HepG2 (cell line): ENCODE measurements around the gene FCHSD1. TPM values are rescaled to one million over a fixed set of nuclear protein-coding genes. Genes with fewer than 3 reads are reported as not detected.

Experiments
- ATAC-seq: fragments of 200-7000 bp; cut with Tn5 transposase; 3 replicates; pipeline ENCODE4 v1.9.1; 2020; ENCODE audit warnings: mild to moderate bottlenecking, moderate library complexity
- BruUV-seq: library from RNA; stranded (reverse); fragments of 400-500 nt; replicated peaks from 2 replicates; lab custom pipeline; 2021; lab: Mats Ljungman, UMichigan
- CTCF ChIA-PET: fragments of 300-600 bp; formaldehyde crosslinking; extraction: SDS; loops from one replicate; lab custom pipeline; 2021; ENCODE audit warnings: low total read pairs, inconsistent platforms, low intra/inter-chr PET ratio; lab: Yijun Ruan, JAX
- POLR2A ChIA-PET: fragments of 350-600 bp; sonication (Branson Sonifier 250); formaldehyde crosslinking; loops from one replicate; lab custom pipeline; 2020; ENCODE audit warnings: antibody characterized with exemption, inconsistent platforms; lab: Yijun Ruan, JAX
- DNase-seq: peaks from one replicate; pipeline ENCODE4 v3.0.0-alpha.2; 2015; ENCODE audit warnings: low spot score
- FAIRE-seq: peaks from 3 replicates; lab custom pipeline; 2011; peaks lifted over from hg19 to GRCh38; lab: Jason Lieb, UNC
- H2AFZ ChIP-seq: one replicate; pipeline ENCODE4 v1.6.1; 2011; ENCODE audit warnings: low read length, inconsistent platforms
- H3K27ac ChIP-seq: fragments of 300-600 bp; 3 replicates; pipeline ENCODE4 v1.8.0; 2011; ENCODE audit warnings: mixed run types, mild to moderate bottlenecking, mixed read lengths, low read length, inconsistent platforms; ENCODE audit not compliant: insufficient read depth; ENCODE audit errors: extremely low read length
- H3K27me3 ChIP-seq, 2 experiments: fragments of 200-600 bp in 1 of 2; 2 replicates in 1 of 2; 3 replicates in 1 of 2; pipeline versions ENCODE4 v1.6.0 to v1.8.0; 2011; ENCODE audit warnings: low read length in 2 of 2, mild to moderate bottlenecking in 2 of 2, moderate library complexity in 2 of 2, inconsistent platforms in 1 of 2; ENCODE audit not compliant: insufficient read depth in 2 of 2, control insufficient read depth in 1 of 2
- H3K36me3 ChIP-seq, 2 experiments: fragments of 200-600 bp in 1 of 2; replicated peaks in 1 of 2; 2 replicates in 1 of 2; 3 replicates in 1 of 2; pipeline versions ENCODE4 v1.5.1 to v1.8.0; 2011; ENCODE audit warnings: low read length in 2 of 2, inconsistent platforms in 1 of 2; ENCODE audit not compliant: insufficient read depth in 2 of 2, control insufficient read depth in 1 of 2
- H3K4me1 ChIP-seq: 2 replicates; pipeline ENCODE4 v1.5.1; 2012; ENCODE audit warnings: low read length, inconsistent platforms; ENCODE audit not compliant: insufficient read depth
- H3K4me2 ChIP-seq: 2 replicates; pipeline ENCODE4 v1.6.0; 2011; ENCODE audit warnings: low read depth, low read length, inconsistent platforms
- H3K4me3 ChIP-seq, 3 experiments: fragments of 200-600 bp in 1 of 3; sonication (generic), shearing (Covaris generic) in 1 of 3; replicated peaks in 1 of 3; 2 replicates each; pipeline ENCODE4 v1.5.1; 2011 to 2016; ENCODE audit warnings: low read length in 3 of 3, inconsistent platforms in 2 of 3, low read depth in 2 of 3, mild to moderate bottlenecking in 2 of 3, control low read depth in 1 of 3, mixed read lengths in 1 of 3; ENCODE audit not compliant: insufficient read depth in 1 of 3
- H3K79me2 ChIP-seq: one replicate; pipeline ENCODE4 v1.6.1; 2011; ENCODE audit warnings: low read length, inconsistent platforms; ENCODE audit not compliant: insufficient read depth
- H3K9ac ChIP-seq: 2 replicates; pipeline ENCODE4 v1.6.0; 2011; ENCODE audit warnings: mild to moderate bottlenecking, low read depth, low read length, inconsistent platforms; ENCODE audit not compliant: insufficient read depth
- H3K9me3 ChIP-seq: 2 replicates; pipeline ENCODE4 v1.5.1; 2012; ENCODE audit warnings: mild to moderate bottlenecking, low read length
- H4K20me1 ChIP-seq: 2 replicates; pipeline ENCODE4 v1.6.0; 2011; ENCODE audit warnings: inconsistent platforms, mild to moderate bottlenecking, low read length, moderate library complexity; ENCODE audit not compliant: insufficient read depth
- ARID2 ChIP-seq: sonication (generic); formaldehyde crosslinking; IDR thresholded peaks from 2 replicates; pipeline ENCODE4 v1.8.1; 2022; ENCODE audit warnings: mild to moderate bottlenecking, missing genetic modification reagents, borderline replicate concordance
- HCFC1 ChIP-seq: fragments of 150-350 bp; IDR thresholded peaks from 2 replicates; pipeline ENCODE4 v1.6.1; 2014; ENCODE audit warnings: low read depth, low read length
- ONECUT2 ChIP-seq: sonication (generic); formaldehyde crosslinking; IDR thresholded peaks from 2 replicates; pipeline ENCODE4 v1.4.0; 2020; ENCODE audit warnings: missing genetic modification reagents
- ZC3H13 ChIP-seq: sonication (generic); formaldehyde crosslinking; IDR thresholded peaks from 2 replicates; pipeline ENCODE4 v1.8.1; 2023; ENCODE audit warnings: mild to moderate bottlenecking, missing genetic modification reagents, moderate library complexity
- ZNF101 ChIP-seq: sonication (generic); formaldehyde crosslinking; IDR thresholded peaks from 2 replicates; pipeline ENCODE4 v1.4.0; 2020; ENCODE audit warnings: mild to moderate bottlenecking, low read depth, missing genetic modification reagents, borderline replicate concordance
- ZNF713 ChIP-seq: sonication (generic); formaldehyde crosslinking; IDR thresholded peaks from 2 replicates; pipeline ENCODE4 v1.4.0; 2020; ENCODE audit warnings: mild to moderate bottlenecking, missing genetic modification reagents
- WGBS: methylation state at CpG from one replicate; pipeline ENCODE4 v1.1.6; 2017; ENCODE audit warnings: low lambda C conversion rate; 5-methylcytosine and 5-hydroxymethylcytosine counted together
- in situ Hi-C: cut with HindIII; loops from 2 replicates; pipeline ENCODE4 v1.10.0; 2017; ENCODE audit warnings: low pct_unique_long_range_greater_than_20kb; ENCODE audit not compliant: extremely low pct_ligation_motif_present
- intact Hi-C: fragments of 100-400 bp; cut with micrococcal nuclease; formaldehyde crosslinking; loops from one replicate; pipeline ENCODE4 v1.10.0; 2022; ENCODE audit not compliant: unreplicated experiment
- polyA plus RNA-seq, 8 experiments: library from polyadenylated mRNA; depleted of rRNA in 3 of 8; stranded (reverse) in 7 of 8; unstranded in 1 of 8; fragments of >200 nt; fragmentation: Illumina TruSeq in 4 of 8; extraction: Trizol in 4 of 8; gene quantifications; 2 replicates each; pipeline versions ENCODE4 v1.2.1 to v1.2.3, GENCODE V29; 2011 to 2016; ENCODE audit warnings: low read depth in 4 of 8, missing spikeins in 1 of 8, mixed read lengths in 1 of 8; ENCODE audit not compliant: insufficient read depth in 1 of 8
- total RNA-seq, 5 experiments: library from RNA; depleted of rRNA; stranded (reverse); fragments of >200 nt; fragmentation: Illumina TruSeq; extraction: Trizol; gene quantifications; 2 replicates each; pipeline ENCODE4 v1.2.3, GENCODE V29; 2016; ENCODE audit warnings: low read depth in 1 of 5
- TF ChIP-seq, protein P1 (sequence below): sonication (generic); formaldehyde crosslinking; IDR thresholded peaks from 2 replicates; pipeline ENCODE4 v1.5.0; 2020; ENCODE audit warnings: mild to moderate bottlenecking, low read depth, missing genetic modification reagents, borderline replicate concordance
- TF ChIP-seq, protein P2 (sequence below): sonication (generic); formaldehyde crosslinking; IDR thresholded peaks from 2 replicates; pipeline ENCODE4 v1.4.0; 2020; ENCODE audit warnings: missing genetic modification reagents, borderline replicate concordance
- TF ChIP-seq, protein P3 (sequence below): sonication (generic); formaldehyde crosslinking; IDR thresholded peaks from 2 replicates; pipeline ENCODE4 v1.8.1; 2022; ENCODE audit warnings: low read depth, mild to moderate bottlenecking, missing genetic modification reagents
- TF ChIP-seq, protein P4 (sequence below): sonication (generic); formaldehyde crosslinking; IDR thresholded peaks from 2 replicates; pipeline ENCODE4 v1.4.0; 2020; ENCODE audit warnings: mild to moderate bottlenecking, missing genetic modification reagents

Gene FCHSD1
- total and polyA plus RNA-seq, 2 of the 13 experiments (the other 11 are each of a cell fraction or from before 2014, with no cell fraction given) = 5.5 to 15.4 TPM

DNA sequence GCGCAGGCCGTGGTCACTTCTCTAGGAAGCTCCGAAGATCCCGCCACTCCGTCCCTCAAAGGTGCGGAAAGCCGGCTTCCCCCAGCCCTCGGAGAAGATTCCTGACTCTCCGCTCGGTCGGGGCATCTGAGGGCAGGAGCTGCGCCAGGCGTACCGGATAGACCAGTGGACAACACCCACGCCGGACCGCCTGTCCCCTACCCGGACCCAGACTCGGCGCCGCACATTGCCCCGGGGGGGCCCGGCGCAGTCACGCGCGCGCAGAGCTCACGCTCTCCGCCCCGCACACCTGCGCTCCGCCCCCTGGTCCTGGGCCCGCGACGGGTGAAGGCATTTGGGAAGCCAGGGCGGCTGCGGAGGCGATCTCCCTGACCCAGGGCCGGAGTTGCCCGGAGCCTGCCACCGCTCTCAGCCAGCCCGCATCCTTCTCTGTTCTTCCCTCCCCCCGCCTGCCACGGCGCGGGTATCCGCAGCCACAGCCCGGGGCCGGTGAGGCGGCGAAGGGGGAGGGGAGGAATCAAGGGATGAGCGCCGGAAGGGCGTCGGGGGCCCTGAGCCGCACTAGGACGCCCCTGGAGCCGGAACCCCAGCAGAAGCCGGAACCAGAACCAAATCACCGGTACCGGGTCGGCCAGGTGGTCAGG, 14.0 kb downstream of the FCHSD1 start:
- FAIRE-seq = no peak
- no peak for DNase-seq
- in situ Hi-C loops (loop anchor here (5.0 kb wide), 1 partner anchor 45 kb away; no protein-coding TSS in a partner anchor), intact Hi-C loops (no loop called here)
- Histone ChIP-seq H3K27me3 (no peaks in the 10 kb centered on the region; a peak in 1 of 5 replicates), H3K4me1 (peaks cover 29% of the 10 kb centered on the region), H4K20me1 (peaks cover 7% of the 10 kb centered on the region), H3K4me2 (peak overlapping the region; percentile 95), H3K36me3 (peaks cover 2 to 22% of the 10 kb centered on the region in 2 experiments; a peak in 3 of 5 replicates), H3K79me2 (peaks cover 39% of the 10 kb centered on the region), H2AFZ (peak overlapping the region; percentile 1), H3K9me3 (no peaks in the 10 kb centered on the region), H3K27ac (peak overlapping the region; percentile 75), H3K9ac (peak overlapping the region; percentile 69), H3K4me3 (peak overlapping the region; percentile 91 to 99 (median 99))
- peak; percentile 59 for ATAC-seq
- no TSS peak for BruUV-seq
- 0% methylated on average over 15 of the region's 63 CpGs for WGBS
- ChIA-PET CTCF (interaction anchor here (1.3 kb wide), 1 partner anchor 18 kb away, joined by 6 read pairs; the partner anchor contains the start of gene DIAPH1), POLR2A (interaction anchor here (0.9 to 3.1 kb wide), 16 partner anchors 9 to 332 kb away, joined by 3 to 35 read pairs (median 8); partner anchors contain the start of genes DELE1, DIAPH1, FCHSD1 and RNF14)
- TF ChIP-seq HCFC1 (no peak), ZC3H13 (peak; percentile 78; the same call in 1 of the 2 replicates), ZNF101 (CRISPR knock-in tag) (no peak), ONECUT2 (CRISPR knock-in tag) (no peak), ZNF713 (no peak), ARID2 (0 out of 2 replicates have a peak, but pooled peaks have one; percentile 74)
- TF ChIP-seq, protein P1, sequence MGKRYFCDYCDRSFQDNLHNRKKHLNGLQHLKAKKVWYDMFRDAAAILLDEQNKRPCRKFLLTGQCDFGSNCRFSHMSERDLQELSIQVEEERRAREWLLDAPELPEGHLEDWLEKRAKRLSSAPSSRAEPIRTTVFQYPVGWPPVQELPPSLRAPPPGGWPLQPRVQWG = no peak
- TF ChIP-seq, protein P2, sequence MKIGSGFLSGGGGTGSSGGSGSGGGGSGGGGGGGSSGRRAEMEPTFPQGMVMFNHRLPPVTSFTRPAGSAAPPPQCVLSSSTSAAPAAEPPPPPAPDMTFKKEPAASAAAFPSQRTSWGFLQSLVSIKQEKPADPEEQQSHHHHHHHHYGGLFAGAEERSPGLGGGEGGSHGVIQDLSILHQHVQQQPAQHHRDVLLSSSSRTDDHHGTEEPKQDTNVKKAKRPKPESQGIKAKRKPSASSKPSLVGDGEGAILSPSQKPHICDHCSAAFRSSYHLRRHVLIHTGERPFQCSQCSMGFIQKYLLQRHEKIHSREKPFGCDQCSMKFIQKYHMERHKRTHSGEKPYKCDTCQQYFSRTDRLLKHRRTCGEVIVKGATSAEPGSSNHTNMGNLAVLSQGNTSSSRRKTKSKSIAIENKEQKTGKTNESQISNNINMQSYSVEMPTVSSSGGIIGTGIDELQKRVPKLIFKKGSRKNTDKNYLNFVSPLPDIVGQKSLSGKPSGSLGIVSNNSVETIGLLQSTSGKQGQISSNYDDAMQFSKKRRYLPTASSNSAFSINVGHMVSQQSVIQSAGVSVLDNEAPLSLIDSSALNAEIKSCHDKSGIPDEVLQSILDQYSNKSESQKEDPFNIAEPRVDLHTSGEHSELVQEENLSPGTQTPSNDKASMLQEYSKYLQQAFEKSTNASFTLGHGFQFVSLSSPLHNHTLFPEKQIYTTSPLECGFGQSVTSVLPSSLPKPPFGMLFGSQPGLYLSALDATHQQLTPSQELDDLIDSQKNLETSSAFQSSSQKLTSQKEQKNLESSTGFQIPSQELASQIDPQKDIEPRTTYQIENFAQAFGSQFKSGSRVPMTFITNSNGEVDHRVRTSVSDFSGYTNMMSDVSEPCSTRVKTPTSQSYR (CRISPR knock-in tag) = peak; percentile 85
- TF ChIP-seq, protein P3, sequence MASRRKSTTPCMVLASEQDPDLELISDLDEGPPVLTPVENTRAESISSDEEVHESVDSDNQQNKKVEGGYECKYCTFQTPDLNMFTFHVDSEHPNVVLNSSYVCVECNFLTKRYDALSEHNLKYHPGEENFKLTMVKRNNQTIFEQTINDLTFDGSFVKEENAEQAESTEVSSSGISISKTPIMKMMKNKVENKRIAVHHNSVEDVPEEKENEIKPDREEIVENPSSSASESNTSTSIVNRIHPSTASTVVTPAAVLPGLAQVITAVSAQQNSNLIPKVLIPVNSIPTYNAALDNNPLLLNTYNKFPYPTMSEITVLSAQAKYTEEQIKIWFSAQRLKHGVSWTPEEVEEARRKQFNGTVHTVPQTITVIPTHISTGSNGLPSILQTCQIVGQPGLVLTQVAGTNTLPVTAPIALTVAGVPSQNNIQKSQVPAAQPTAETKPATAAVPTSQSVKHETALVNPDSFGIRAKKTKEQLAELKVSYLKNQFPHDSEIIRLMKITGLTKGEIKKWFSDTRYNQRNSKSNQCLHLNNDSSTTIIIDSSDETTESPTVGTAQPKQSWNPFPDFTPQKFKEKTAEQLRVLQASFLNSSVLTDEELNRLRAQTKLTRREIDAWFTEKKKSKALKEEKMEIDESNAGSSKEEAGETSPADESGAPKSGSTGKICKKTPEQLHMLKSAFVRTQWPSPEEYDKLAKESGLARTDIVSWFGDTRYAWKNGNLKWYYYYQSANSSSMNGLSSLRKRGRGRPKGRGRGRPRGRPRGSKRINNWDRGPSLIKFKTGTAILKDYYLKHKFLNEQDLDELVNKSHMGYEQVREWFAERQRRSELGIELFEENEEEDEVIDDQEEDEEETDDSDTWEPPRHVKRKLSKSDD (CRISPR knock-in tag) = 0 out of 2 replicates have a peak, but pooled peaks have one; percentile 13
- TF ChIP-seq, protein P4, sequence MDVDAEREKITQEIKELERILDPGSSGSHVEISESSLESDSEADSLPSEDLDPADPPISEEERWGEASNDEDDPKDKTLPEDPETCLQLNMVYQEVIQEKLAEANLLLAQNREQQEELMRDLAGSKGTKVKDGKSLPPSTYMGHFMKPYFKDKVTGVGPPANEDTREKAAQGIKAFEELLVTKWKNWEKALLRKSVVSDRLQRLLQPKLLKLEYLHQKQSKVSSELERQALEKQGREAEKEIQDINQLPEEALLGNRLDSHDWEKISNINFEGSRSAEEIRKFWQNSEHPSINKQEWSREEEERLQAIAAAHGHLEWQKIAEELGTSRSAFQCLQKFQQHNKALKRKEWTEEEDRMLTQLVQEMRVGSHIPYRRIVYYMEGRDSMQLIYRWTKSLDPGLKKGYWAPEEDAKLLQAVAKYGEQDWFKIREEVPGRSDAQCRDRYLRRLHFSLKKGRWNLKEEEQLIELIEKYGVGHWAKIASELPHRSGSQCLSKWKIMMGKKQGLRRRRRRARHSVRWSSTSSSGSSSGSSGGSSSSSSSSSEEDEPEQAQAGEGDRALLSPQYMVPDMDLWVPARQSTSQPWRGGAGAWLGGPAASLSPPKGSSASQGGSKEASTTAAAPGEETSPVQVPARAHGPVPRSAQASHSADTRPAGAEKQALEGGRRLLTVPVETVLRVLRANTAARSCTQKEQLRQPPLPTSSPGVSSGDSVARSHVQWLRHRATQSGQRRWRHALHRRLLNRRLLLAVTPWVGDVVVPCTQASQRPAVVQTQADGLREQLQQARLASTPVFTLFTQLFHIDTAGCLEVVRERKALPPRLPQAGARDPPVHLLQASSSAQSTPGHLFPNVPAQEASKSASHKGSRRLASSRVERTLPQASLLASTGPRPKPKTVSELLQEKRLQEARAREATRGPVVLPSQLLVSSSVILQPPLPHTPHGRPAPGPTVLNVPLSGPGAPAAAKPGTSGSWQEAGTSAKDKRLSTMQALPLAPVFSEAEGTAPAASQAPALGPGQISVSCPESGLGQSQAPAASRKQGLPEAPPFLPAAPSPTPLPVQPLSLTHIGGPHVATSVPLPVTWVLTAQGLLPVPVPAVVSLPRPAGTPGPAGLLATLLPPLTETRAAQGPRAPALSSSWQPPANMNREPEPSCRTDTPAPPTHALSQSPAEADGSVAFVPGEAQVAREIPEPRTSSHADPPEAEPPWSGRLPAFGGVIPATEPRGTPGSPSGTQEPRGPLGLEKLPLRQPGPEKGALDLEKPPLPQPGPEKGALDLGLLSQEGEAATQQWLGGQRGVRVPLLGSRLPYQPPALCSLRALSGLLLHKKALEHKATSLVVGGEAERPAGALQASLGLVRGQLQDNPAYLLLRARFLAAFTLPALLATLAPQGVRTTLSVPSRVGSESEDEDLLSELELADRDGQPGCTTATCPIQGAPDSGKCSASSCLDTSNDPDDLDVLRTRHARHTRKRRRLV (CRISPR knock-in tag) = no peak; the same call in 1 of the 2 replicates
